Measurements from ENCODE around the gene ZFP92.

- TF ChIP-seq POLR2AphosphoS5 (IDR thresholded peaks at IDR 0.05; ENCODE audit: low read depth, low read length) (no peak), POLR2A (IDR thresholded peaks at IDR 0.05; ENCODE audit: low read depth, low read length) (no peak), TAF1 (IDR thresholded peaks at IDR 0.05; ENCODE audit: borderline replicate concordance, low read depth, low read length) (no peak)
Observed at GRCh38 chrX:153439977-153440376, 28.7 kb downstream of the ZFP92 start.
